ENCODE data around the gene CLCN1. TPM values are rescaled to one million over a fixed set of nuclear protein-coding genes. Genes with fewer than 3 reads are reported as not detected.

CLCN1 gene
- total and polyA plus RNA-seq, 2 of the 4 experiments (the other 2 are of a cell fraction), result not detected

GRCh38 chr7:143363016-143363937, 47.4 kb downstream of the CLCN1 start (continued):
- TF ChIP-seq CTCF (conservative IDR thresholded peaks at IDR 0.05; ENCODE audit: low read depth, low read length), result no peak

GRCh38 chr7:143367972-143368371, 52.1 kb downstream of the CLCN1 start:
- Histone ChIP-seq H3K79me1 (ENCODE audit: low read depth in 1 of 2, low read length in 2 of 2) (no peaks in the 10 kb centered on the region), H4K5ac (ENCODE audit: low read depth, low read length) (no peak overlapping the region), H3K4me3 (ENCODE audit: insufficient read depth, low read depth, low read length) (no peak overlapping the region), H3K27ac (ENCODE audit: insufficient read depth, low read length) (no peak overlapping the region), H3K56ac (ENCODE audit: extremely low read depth, insufficient read depth, low read length) (no peak overlapping the region), H3K23ac (ENCODE audit: low read depth, low read length) (no peak overlapping the region), H3K9me1 (ENCODE audit: insufficient read depth, low read length) (peaks cover 3% of the 10 kb centered on the region; the same call in 1 of the 2 replicates), H2BK5ac (ENCODE audit: low read depth, low read length, poor library complexity, severe bottlenecking) (no peak overlapping the region), H2BK120ac (ENCODE audit: low read depth, low read length) (no peak overlapping the region), H4K8ac (ENCODE audit: low read depth in 2 of 2, low read length in 2 of 2) (no peak overlapping the region), H3K14ac (replicated peaks; ENCODE audit: low read depth, low read length) (no peak overlapping the region), H3K4me1 (ENCODE audit: control insufficient read depth, insufficient read depth, low read length) (peaks cover 4% of the 10 kb centered on the region; the same call in 1 of the 2 replicates), H3K4ac (ENCODE audit: low read depth, low read length) (no peak overlapping the region), H3K4me2 (ENCODE audit: low read depth, low read length) (no peak overlapping the region), H2AK5ac (ENCODE audit: low read depth, low read length) (no peak overlapping the region), H2BK20ac (ENCODE audit: low read depth, low read length) (no peak overlapping the region), H3K27me3 (ENCODE audit: control insufficient read depth, insufficient read depth, low read length) (peaks cover 25% of the 10 kb centered on the region), H3K18ac (ENCODE audit: low read depth, low read length) (no peak overlapping the region), H4K20me1 (ENCODE audit: insufficient read depth, low read length) (no peaks in the 10 kb centered on the region), H4K91ac (ENCODE audit: insufficient read depth, low read depth, low read length) (no peak overlapping the region), H3K9me3 (ENCODE audit: control insufficient read depth, insufficient read depth, low read length) (no peaks in the 10 kb centered on the region), H2AK9ac (replicated peaks; ENCODE audit: low read depth, low read length, poor library complexity) (no peak overlapping the region), H2AFZ (replicated peaks; ENCODE audit: low read length, poor library complexity) (no peak overlapping the region), H2BK15ac (ENCODE audit: low read depth, low read length) (no peak overlapping the region), H3K9ac (ENCODE audit: low read depth, low read length) (no peak overlapping the region), H3K36me3 (ENCODE audit: control insufficient read depth, insufficient read depth, low read length) (no peaks in the 10 kb centered on the region)
- DNase-seq, result no peak
- ChIA-PET CTCF (interaction anchor here (2.1 kb wide), 1 partner anchor 128 kb away, joined by 9 read pairs; no protein-coding TSS in a partner anchor), POLR2A (ENCODE audit: unreplicated experiment) (no interaction called here)
- TF ChIP-seq FOS (IDR thresholded peaks at IDR 0.05; ENCODE audit: low read depth, low read length) (no peak), SMC3 (IDR thresholded peaks at IDR 0.05; ENCODE audit: low read depth, low read length) (no peak), POLR2A (IDR thresholded peaks at IDR 0.05; ENCODE audit: low read depth, low read length) (no peak), MAZ (IDR thresholded peaks at IDR 0.05; ENCODE audit: borderline replicate concordance, low read depth, low read length) (no peak), RFX5 (IDR thresholded peaks at IDR 0.05; ENCODE audit: low read depth, low read length) (no peak), NFE2L2 (IDR thresholded peaks at IDR 0.05; ENCODE audit: low read depth, low read length) (no peak), CTCF (conservative IDR thresholded peaks at IDR 0.05; ENCODE audit: low read depth, low read length) (no peak)
- in situ Hi-C loops (cut with MboI; ENCODE audit: low sequenced_read_pairs) (loop anchor here (5.0 kb wide), 1 partner anchor 71 kb away; no protein-coding TSS in a partner anchor), dilution Hi-C loops (cut with HindIII; ENCODE audit: low sequenced_read_pairs, unreplicated experiment) (no loop called here), intact Hi-C loops (cut with micrococcal nuclease) (no loop called here)
- no TSS peak for BruUV-seq (replicated peaks)
- no peak for ATAC-seq (ENCODE audit: low read depth)
- WGBS, 2 experiments (ENCODE audit: extremely low coverage in 2 of 2, insufficient read length in 1 of 2), result 80% methylated on average over 2 of the region's 4 CpGs; no CpG with 5 or more reads in 1 of the 2 experiments

All from IMR-90 (cell line).